Stimulated activated CD8-positive, alpha-beta memory T cell treated with anti-CD3 and anti-CD28 coated beads, Interleukin-7, amount 100 ng/mL, for 48 hours (primary cell): ENCODE results near the gene CYFIP2.
"Not testable (repeated sequence)": the region's sequence is repeated elsewhere in the genome, so short reads cannot be mapped to it uniquely, and the experiment has no call there.

Source experiments
- DNase-seq, 2 donors: peaks; one replicate each; pipeline ENCODE4 v3.0.0-alpha.2; 2020; ENCODE audit warnings: low read depth in 1 of 2; ENCODE audit errors: extremely low read depth in 1 of 2

CYFIP2 gene

GRCh38 chr5:157265714-157266285 lies at the start of gene CYFIP2:
Gene CYFIP2 (plus strand): TSS chr5:157266123. CDS start chr5:157285362, 19,239 bp downstream.
- DNase-seq = peak; percentile 59 to 81

DNA sequence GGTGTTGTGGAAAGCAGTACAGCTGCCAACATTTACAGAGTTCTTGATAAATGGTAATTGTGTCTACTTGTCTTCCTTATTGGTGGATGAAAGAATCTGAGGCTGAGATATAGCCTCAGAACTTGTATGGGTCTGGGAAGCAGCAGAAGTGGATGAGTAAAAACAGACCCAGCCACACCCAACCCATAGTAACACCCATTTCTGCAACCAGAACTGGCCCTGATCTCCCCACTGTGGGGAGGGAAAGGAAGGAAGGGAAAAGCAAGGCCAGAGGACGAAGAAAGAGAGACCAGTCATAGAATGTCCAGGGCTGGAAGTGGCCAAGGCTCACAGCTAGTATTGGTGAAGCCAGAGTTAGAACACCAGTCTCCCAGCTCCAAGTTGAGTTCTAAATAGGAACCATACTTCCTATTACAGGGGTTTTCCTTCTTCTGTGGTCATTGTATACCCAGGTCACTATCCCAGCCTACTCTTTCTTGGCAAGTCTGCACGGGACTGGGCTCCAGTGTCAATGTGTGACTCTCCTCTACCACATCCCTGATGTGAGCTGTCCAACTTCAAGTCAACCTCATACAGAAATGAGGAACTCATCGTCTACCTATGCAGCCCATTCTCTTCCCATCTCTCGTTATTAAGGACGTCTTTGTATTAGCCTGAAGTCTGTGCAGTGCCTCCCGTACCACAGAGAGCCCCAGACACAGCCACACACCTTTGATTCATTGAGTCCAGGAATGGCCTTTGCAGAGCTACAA lies 49.4 kb upstream of the CYFIP2 start:
- no peak for DNase-seq

DNA sequence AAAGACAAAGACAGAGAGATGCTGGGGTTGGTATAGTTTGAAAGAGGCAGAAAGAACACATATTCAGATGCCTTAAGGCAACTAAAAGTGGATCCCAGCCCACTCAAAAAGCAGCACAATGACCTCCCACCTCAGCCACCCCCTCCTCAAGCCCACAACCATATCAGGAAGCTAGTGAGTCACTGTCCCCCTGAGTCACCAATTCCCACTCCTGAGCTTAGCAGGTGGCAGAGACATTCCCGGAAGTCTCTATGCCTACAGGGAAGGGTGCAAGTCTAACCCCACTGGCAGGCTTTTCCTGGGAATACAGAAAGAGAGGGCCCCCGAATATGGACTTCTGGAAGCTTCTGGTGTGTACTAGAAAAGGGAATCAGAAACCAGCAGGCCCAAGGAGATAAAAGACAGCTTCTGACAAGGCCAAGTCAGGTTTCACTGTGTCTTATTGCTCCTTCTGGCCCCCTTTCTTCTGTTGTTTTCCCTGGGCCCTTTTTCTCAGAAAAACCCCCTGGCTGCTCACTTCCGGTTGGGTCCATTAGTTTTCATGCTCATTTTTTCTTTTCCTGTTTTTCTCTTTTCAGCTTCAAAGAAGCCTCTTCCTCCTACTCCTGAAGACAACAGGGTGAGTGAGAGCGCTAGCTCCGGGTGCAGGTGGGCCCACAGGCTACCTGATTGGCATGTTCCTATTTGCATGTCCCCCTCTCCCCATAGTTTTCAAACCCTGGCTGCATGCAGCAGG lies 48.5 kb upstream of the CYFIP2 start:
- peak in 1 of 2 donors; percentile 52 for DNase-seq

DNA sequence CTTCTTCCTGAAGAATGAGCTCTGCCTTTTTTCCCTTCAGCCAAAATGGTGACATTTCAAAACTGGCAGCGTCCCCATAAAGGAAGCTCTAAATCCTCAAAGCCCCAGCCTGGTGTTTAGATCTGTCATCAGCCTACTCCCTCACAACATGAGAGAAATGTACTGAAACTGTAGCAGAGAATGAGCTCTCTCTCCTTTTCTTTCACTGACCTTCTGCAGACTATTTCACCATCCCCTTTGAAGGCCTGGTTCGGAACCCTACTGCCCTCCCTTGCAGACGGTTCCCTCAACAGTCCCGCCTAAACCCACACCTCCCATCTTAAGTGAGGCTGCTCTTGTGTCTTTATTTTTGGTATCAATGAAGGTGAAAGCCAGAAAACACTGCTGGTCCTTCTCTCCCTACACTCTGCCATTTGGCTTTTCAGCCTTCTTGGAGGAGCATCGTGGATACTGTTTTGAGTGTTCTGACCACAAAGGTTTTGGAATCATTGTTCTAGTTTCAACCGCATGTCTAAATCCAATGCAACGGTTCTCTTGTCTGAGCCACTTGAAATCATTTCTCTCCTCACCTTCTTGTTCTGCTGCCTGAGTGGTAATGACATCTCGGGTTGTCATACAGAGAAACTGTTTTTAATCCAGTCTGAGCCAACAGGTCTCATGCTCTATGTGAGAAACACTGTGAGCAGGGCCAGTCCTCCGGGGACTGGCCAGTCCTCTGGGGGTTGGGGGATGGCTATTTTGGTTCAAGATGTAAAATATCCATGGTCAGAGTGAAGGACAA lies 46.2 kb upstream of the CYFIP2 start:
- no peak for DNase-seq

- no peak for DNase-seq
These were observed 44.0 kb upstream of the CYFIP2 start for GRCh38 chr5:157221959-157222358.

- DNase-seq = peak in 1 of 2 donors; percentile 68
These were observed 43.3 kb upstream of the CYFIP2 start for GRCh38 chr5:157222506-157223230.

- DNase-seq = no peak
These were observed 40.2 kb upstream of the CYFIP2 start for GRCh38 chr5:157225469-157226422.

DNA sequence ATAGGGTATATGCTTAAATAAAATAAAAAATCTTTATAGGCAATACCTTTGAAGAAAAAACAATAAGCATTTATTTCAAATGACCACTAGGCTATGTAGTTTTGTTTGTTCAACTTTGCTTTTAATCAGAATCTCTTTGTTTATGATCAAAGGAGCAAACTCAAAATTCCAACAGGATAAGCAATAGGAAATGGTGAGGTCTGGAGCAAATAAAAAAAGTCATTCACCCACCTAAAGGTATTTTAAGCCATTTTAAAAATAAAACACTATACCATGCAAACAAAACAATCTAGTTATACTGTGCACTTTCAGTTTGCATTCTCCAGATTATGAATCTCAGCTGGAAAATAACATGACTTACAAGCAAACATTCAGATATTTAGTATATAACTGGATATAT lies 35.3 kb upstream of the CYFIP2 start:
- DNase-seq = no peak

GRCh38 chr5:157232706-157233105 lies 33.2 kb upstream of the CYFIP2 start:
- no peak for DNase-seq

GRCh38 chr5:157233515-157233914 lies 32.4 kb upstream of the CYFIP2 start:
- DNase-seq = no peak

GRCh38 chr5:157236423-157236822 lies 29.5 kb upstream of the CYFIP2 start:
- DNase-seq = no peak

DNA sequence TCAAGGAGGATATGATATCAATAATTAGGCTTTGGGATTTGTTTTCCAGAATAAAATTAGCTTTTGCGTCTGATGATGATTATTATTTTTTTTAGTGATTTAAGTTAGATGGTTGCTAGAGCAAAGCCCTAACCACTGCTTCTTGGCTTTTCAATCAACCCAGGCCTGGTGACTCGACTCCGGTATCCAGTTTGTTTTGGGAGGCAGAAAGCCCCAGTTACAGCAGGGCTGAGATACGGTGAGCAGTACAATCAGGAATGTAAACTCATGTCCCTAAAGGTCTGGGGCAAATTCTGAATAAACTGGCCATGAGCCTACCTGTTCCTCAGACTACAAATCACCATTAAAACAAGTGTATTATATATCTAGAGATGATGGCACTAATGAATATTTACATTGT lies 24.4 kb upstream of the CYFIP2 start:
- DNase-seq = no peak

DNA sequence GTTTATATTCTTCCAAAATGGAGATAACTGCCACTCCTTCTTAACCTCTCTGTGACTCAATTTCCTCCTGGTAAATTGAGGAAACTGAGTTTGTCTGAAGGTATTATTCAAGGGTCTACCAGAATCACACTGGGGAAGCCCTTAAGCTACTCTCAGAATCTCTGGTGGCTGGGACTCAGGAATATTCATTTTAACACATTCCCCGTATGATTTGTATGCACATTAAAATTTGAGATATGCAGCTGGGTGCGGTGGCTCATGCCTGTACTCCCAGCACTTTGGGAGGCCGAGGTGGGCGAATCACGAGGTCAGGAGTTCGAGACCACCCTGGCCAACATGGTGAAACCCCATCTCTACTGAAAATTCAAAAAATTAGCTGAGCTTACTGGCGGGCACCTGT lies 21.2 kb upstream of the CYFIP2 start:
- DNase-seq = not testable (repeated sequence)

DNA sequence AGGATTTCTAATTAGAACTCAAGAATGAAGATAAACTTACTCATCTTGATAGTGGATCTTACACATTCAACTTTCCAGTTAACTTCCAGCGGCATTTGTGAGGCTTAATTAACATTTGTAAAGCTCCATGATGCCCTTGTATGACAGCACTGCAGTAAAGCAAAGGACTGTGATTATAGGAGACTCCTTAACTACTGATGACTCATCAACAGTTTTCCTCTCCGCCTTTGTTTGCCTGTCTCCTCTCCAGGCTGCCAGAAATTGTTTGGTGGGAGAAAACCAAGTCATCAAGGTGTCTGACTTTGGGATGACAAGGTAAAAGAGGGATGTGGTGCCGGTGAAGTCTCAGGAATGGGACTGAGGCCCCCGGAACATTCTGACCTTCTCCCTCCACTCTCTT lies 20.4 kb upstream of the CYFIP2 start:
- DNase-seq = no peak

DNA sequence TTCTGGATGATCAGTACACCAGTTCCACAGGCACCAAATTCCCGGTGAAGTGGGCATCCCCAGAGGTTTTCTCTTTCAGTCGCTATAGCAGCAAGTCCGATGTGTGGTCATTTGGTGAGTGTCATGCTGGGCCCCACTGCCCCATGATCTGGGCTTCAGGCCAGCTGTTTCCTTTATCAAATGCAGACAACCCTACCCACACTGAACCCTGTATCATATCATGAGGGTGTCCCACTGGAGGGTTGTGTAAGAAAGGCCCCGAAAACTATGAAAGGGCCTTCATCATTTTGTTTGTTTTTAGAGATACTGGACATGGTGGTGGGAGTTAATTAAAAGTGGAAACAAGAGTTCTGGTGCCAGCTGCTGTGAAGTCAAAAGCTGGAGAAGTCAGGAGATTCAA lies 20.0 kb upstream of the CYFIP2 start:
- DNase-seq = no peak

GRCh38 chr5:157247267-157247666 lies 18.7 kb upstream of the CYFIP2 start:
- no peak for DNase-seq

DNA sequence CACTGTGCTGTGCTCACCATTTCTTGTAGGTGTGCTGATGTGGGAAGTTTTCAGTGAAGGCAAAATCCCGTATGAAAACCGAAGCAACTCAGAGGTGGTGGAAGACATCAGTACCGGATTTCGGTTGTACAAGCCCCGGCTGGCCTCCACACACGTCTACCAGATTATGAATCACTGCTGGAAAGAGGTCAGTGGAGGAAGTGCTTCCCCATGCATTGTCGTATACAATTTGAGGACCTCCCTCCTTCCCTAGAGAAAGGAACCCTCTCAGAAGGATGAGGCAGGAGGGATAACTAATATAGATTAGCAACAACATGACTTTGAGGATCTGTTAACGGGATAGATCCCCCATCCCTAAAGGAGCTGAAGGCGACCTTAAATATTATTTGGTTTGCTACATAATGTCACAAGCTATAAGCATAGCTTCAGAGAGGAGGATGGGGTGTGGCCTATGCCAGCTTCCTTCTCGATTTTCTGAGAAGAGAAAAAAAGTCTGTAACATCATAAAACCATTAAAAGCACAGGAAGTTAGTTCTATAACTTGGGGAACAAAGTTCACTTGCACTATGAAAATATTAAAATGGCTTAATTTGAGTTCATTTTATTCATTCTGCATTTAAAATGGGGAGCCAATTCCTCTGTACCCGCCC lies 17.0 kb upstream of the CYFIP2 start:
- DNase-seq = no peak

GRCh38 chr5:157252711-157253465 lies 13.0 kb upstream of the CYFIP2 start:
- DNase-seq = peak in 1 of 2 donors; percentile 70
